Measurements from ENCODE around the gene CLRN2.

GRCh38 chr4:17545374-17546140 is 30.6 kb downstream of the CLRN2 start:
- no peak for TF ChIP-seq EP300 (IDR thresholded peaks at IDR 0.05)
- no peak for TF ChIP-seq POLR2AphosphoS5 (IDR thresholded peaks at IDR 0.05)
